Measurements from ENCODE around the gene PPP2R2C.
A peak's percentile ranks its signal among the peaks of the same experiment; 100 is the strongest.

The PPP2R2C gene

DNA sequence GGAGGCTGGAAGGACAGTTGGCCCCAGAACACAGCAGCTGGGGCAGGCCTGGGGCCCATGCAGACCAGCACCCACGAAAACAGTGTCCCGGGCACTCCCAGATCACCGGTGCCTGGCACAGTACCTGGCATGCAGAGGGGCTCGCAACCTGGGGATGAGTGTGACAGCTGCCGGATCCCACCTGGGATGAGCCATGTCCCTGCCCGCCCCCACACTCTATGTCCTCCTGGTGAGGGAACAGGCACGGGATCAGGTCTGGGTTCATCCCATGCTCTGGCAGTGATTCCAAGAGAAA, 22.8 kb upstream of the PPP2R2C start:
- no peak for DNase-seq (ENCODE audit: low read depth)
- H3K4me3 ChIP-seq (ENCODE audit: low read depth, low read length), result no peak overlapping the region

DNA sequence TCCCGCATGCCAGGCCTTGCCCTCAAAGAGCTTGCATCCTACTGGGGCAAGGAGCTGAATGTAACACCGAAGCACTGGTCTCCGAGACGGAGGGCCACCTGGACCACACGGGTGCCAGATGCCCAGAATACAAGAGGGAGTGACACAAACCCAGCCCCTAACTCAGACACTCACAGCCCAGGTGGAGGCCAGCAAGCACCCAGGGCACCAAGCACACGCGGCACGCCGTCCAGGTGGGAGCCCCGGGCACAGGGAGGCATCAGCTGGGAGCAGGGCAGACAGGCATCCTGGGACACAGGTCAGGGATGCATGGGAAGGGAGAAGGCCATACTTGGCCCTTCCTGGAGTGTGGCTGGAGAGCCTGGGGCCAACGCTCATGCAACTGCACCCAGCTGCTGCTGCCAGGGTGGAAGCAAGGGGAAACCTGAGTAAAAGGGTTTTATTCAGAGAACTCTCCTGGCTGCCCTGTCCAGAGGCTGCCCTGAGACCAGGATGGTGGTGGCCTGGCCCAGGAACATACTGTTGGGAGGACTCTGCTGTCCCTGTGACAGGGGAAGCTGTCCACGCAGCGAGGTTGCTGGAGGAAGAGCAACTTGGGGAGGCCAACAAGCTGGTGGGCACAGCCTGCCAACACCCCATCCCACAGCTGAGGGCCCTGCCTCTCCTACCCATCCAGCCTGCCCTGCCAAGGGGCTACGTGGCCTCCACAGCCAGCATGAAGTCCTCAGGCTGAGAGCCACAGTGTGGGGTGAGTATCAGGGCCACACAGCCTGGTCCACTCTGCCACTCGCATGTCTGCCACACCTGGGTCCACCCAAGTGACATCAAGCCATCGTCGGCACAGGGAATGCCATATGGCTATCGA, 22.2 kb upstream of the PPP2R2C start:
- no peak for DNase-seq (ENCODE audit: low read depth)

GRCh38 chr4:6493658-6494304, 21.4 kb upstream of the PPP2R2C start:
- no peak overlapping the region for H3K4me3 ChIP-seq (ENCODE audit: low read depth, low read length)
- no peak for DNase-seq (ENCODE audit: low read depth)

More for the DNA sequence above, 22.2 kb upstream of the PPP2R2C start:
- H3K4me3 ChIP-seq (ENCODE audit: low read depth, low read length), result no peak overlapping the region

DNA sequence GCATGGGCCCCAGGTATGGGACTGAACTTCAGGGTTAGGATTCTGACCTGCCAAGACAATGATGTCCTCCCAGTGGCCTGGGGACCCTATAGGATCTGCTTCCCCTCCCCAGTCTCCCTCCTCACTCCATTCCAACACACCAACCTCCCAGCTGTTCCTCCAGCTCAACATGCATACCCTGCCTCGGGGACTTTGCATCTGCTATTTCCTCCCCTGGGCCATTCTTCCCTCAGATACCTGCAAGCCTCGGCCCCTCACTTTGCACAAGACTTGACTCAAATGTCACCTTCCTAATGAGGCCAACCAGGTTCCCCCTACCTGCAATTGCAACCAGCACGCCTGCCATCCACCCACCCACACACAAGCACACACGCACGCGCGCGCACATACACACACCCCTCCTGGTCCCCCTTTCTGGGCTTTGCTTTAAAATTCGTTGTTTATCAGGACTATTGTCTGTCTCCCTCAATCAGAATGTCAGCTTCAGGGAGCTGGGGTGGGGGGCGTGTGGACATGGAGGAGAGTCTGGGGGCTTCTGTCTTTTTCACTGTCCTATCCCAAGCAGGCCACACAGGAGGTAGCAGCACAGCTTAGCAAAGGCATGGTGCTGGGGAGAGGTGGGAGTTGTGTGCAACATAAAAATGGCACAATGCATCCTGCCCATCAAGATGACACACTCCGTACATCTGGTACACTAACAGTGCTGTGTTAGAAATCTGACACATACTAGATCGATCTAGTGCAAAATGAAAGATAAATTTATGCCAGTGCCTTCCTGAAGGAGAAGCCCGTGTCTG, 20.6 kb upstream of the PPP2R2C start:
- no peak for DNase-seq (ENCODE audit: low read depth)
- no peak overlapping the region for H3K4me3 ChIP-seq (ENCODE audit: low read depth, low read length)

DNA sequence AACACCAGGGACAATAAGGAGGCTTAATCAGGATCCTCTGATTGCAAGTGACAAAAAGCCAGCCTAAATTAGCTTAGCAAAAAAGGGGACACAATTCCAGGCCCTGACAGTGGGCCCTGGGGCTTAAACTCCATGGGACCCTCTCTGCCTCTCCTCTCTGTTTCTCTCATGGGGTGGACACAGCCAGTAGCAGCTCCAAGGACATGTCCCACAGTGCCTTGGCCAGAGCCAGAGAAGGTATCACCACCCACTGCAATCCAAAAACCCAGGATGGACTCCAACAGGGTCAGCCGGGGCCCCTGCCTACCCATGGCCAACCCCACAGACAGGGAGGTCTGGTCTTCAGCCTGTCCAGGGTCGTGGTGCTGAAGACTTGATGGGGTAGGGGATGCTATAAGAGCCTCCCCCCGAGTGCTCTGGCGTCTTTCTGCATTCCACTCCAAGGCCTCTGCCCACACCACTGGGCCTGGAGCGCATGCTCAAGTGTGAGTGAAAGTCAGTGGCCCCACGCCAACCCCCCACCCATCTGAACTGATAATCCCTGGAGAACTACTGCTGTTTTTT, 19.7 kb upstream of the PPP2R2C start:
- DNase-seq (ENCODE audit: low read depth), result no peak
- H3K4me3 ChIP-seq (ENCODE audit: low read depth, low read length), result no peak overlapping the region

DNA sequence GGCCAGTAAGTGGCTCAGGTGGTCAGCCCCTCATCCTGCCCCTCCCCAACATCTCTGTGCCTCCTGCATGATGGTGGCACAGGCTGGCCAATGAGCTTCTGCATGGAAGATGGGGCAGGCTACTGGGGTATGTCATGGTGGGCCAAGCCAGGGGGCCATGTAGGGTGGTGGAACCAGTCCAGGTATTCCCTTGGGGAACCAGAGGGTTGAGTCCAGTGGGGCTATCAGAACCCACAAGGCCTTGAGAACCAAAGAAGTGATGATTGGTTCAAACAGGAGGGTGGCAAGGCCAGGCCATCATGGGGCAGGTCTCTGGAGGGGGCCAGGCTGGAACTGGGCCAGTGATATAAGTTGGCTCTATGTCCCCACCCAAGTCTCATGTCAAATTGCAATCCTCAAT, 18.8 kb upstream of the PPP2R2C start:
- DNase-seq (ENCODE audit: low read depth), result no peak
- no peak overlapping the region for H3K4me3 ChIP-seq (ENCODE audit: low read depth, low read length)

DNA sequence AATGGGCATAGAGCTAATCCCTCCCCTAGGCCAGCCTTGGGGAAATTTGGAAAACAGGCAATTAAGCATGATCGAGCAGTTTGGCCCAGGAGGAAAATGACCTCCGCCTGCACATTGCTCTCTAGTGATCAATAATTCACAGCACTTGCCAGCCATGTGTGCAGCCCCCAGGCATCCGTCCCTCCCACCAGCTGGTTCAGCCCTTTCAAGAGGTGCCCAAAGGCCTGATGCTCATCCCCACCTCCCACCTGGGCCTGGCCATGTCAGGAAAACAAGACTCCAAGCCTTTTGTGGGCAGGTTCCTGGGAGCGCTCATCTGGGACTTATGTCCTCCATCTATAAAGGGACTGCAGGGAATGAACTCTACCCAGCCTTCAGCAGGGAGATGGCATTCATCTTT, 17.5 kb upstream of the PPP2R2C start:
- H3K4me3 ChIP-seq (ENCODE audit: low read depth, low read length), result no peak overlapping the region
- DNase-seq (ENCODE audit: low read depth), result no peak

- H3K4me3 ChIP-seq (ENCODE audit: low read depth, low read length), result no peak overlapping the region
- DNase-seq (ENCODE audit: low read depth), result no peak
Observed at GRCh38 chr4:6487466-6487865, 15.1 kb upstream of the PPP2R2C start.

- H3K4me3 ChIP-seq (ENCODE audit: low read depth, low read length), result no peak overlapping the region
- DNase-seq (ENCODE audit: low read depth), result no peak
Observed at GRCh38 chr4:6480534-6481088, 8.2 kb upstream of the PPP2R2C start.

GRCh38 chr4:6478546-6479220, 6.3 kb upstream of the PPP2R2C start:
- DNase-seq (ENCODE audit: low read depth), result no peak

DNA sequence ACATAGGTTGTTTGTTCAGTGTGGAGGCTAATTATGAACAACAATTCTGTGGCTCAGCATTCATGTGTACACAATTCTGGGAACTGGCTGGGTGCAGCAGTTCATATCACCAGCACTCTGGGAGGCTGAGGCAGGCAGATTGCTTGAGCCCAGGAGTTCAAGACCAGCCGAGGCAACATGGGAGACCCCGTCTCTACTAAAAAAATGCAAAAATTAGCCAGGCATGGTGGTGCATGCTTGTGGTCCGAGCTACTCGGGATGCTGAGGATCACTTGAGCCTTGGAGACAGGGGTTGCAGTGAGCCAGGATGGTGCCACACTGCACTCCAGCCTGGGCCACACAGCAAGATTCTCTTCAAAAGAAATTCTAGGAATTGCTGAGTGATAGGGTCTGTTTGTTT, 4.5 kb upstream of the PPP2R2C start:
- no peak overlapping the region for H3K4me3 ChIP-seq (ENCODE audit: low read depth, low read length)
- no peak for DNase-seq (ENCODE audit: low read depth)

More at GRCh38 chr4:6478546-6479220, 6.3 kb upstream of the PPP2R2C start:
- no peak overlapping the region for H3K4me3 ChIP-seq (ENCODE audit: low read depth, low read length)

GRCh38 chr4:6475492-6476020, 3.1 kb upstream of the PPP2R2C start:
- no peak overlapping the region for H3K4me3 ChIP-seq (ENCODE audit: low read depth, low read length)
- no peak for DNase-seq (ENCODE audit: low read depth)

- no peak overlapping the region for H3K4me3 ChIP-seq (ENCODE audit: low read depth, low read length)
- DNase-seq (ENCODE audit: low read depth), result no peak
Observed at GRCh38 chr4:6474705-6475457, 2.5 kb upstream of the PPP2R2C start.

DNA sequence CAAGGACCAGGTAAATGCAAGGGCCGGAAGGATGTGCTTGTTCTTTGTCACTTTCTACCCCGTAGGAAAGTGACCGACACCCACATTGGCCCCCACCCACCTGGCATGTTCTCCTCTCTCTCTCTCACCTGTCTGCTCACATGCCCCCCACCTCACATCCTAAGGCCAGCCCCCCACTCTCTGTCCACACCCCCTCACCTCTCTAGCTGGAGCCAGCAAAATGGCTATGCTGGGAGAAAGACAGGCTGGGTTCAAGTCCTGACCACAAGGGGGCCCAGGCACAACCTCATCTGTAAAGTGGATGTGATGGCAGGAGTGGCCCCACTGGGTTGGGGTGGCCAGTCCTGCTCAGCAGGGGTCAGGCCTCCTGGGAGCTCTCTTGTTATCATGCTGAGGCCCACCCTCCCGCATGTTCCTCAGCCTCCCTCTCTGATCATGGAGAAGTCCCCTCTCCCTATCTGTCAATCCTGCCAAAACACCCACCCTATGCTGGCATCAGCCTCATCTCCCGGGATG, 1.7 kb upstream of the PPP2R2C start:
- H3K4me3 ChIP-seq (ENCODE audit: low read depth, low read length), result no peak overlapping the region
- no peak for DNase-seq (ENCODE audit: low read depth)

GRCh38 chr4:6473264-6474052, 1.0 kb upstream of the PPP2R2C start:
- no peak for DNase-seq (ENCODE audit: low read depth)
- H3K4me3 ChIP-seq (ENCODE audit: low read depth, low read length), result no peak overlapping the region

- DNase-seq (ENCODE audit: low read depth), result no peak
Observed at GRCh38 chr4:6472008-6472386, 417 bp downstream of the PPP2R2C start.

GRCh38 chr4:6471307-6472007, 957 bp downstream of the PPP2R2C start:
- DNase-seq (ENCODE audit: low read depth), result no peak
- H3K4me3 ChIP-seq (ENCODE audit: low read depth, low read length), result peak overlapping the region; percentile 36

More at GRCh38 chr4:6472008-6472386, 417 bp downstream of the PPP2R2C start:
- H3K4me3 ChIP-seq (ENCODE audit: low read depth, low read length), result no peak overlapping the region

All from skeletal muscle cell (primary cell).